Fibroblast of lung (primary cell): ENCODE results near the gene KCNT1. TPM values are rescaled to one million over a fixed set of nuclear protein-coding genes. Genes with fewer than 3 reads are reported as not detected.

Source experiments
- DNase-seq, 2 donors: peaks; one replicate each; pipeline versions ENCODE4 v3.0.0 to v3.0.0-alpha.2; 2010; ENCODE audit warnings: low read depth in 2 of 2
- H2AFZ ChIP-seq: 2 replicates; pipeline ENCODE4 v1.5.1; 2012; ENCODE audit warnings: low read length, control low read depth, inconsistent platforms
- H3K27ac ChIP-seq: 2 replicates; pipeline ENCODE4 v1.5.1; 2011; ENCODE audit warnings: low read length, control low read depth; ENCODE audit not compliant: insufficient read depth
- H3K27me3 ChIP-seq: 2 replicates; pipeline ENCODE4 v1.5.1; 2011; ENCODE audit warnings: mild to moderate bottlenecking, low read length; ENCODE audit not compliant: control insufficient read depth, insufficient read depth
- H3K36me3 ChIP-seq: 2 replicates; pipeline ENCODE4 v1.5.1; 2011; ENCODE audit warnings: low read length; ENCODE audit not compliant: control insufficient read depth, insufficient read depth
- H3K4me1 ChIP-seq: 2 replicates; pipeline ENCODE4 v1.5.1; 2011; ENCODE audit warnings: low read length; ENCODE audit not compliant: control insufficient read depth, insufficient read depth; ENCODE audit errors: extremely low read depth
- H3K4me2 ChIP-seq: 2 replicates; pipeline ENCODE4 v1.5.1; 2011; ENCODE audit warnings: low read length, control low read depth; ENCODE audit not compliant: insufficient read depth; ENCODE audit errors: extremely low read depth
- H3K4me3 ChIP-seq, 4 experiments: fragments of 200-600 bp in 1 of 4; sonication (generic) in 1 of 4; replicated peaks in 1 of 4; 2 replicates each; pipeline ENCODE4 v1.5.1; 2011 to 2016; ENCODE audit warnings: low read length in 4 of 4, low read depth in 3 of 4, mild to moderate bottlenecking in 3 of 4, control low read depth in 2 of 4, inconsistent platforms in 1 of 4, mixed read lengths in 1 of 4; ENCODE audit not compliant: insufficient read depth in 1 of 4; ENCODE audit errors: control extremely low read depth in 1 of 4
- H3K79me2 ChIP-seq: 2 replicates; pipeline ENCODE4 v1.5.1; 2012; ENCODE audit warnings: mild to moderate bottlenecking, low read length, inconsistent platforms; ENCODE audit not compliant: control insufficient read depth, insufficient read depth
- H3K9ac ChIP-seq: 2 replicates; pipeline ENCODE4 v1.5.1; 2011; ENCODE audit warnings: mild to moderate bottlenecking, low read length, control low read depth; ENCODE audit not compliant: insufficient read depth
- H3K9me3 ChIP-seq: 2 replicates; pipeline ENCODE4 v1.5.1; 2012; ENCODE audit warnings: low read depth, low read length; ENCODE audit not compliant: control insufficient read depth, insufficient read depth
- H4K20me1 ChIP-seq: 2 replicates; pipeline ENCODE4 v1.5.1; 2011; ENCODE audit warnings: low read length; ENCODE audit not compliant: control insufficient read depth, insufficient read depth; ENCODE audit errors: extremely low read depth
- CTCF ChIP-seq, 2 donors: IDR thresholded peaks in 1 of 2; conservative IDR thresholded peaks in 1 of 2; 1 replicate in 1 of 2; 2 replicates in 1 of 2; pipeline ENCODE4 v1.5.1; 2011 to 2012; ENCODE audit warnings: low read length in 2 of 2, control low read depth in 1 of 2, inconsistent platforms in 1 of 2, low read depth in 1 of 2, mild to moderate bottlenecking in 1 of 2
- EZH2 ChIP-seq: IDR thresholded peaks from 2 replicates; pipeline ENCODE4 v1.5.1; 2012; ENCODE audit warnings: low read length, control low read depth, mild to moderate bottlenecking; ENCODE audit errors: missing control alignments
- polyA plus RNA-seq, 2 donors: library from polyadenylated mRNA; depleted of rRNA in 1 of 2; stranded (reverse) in 1 of 2; unstranded in 1 of 2; fragments of >200 nt; gene quantifications; 2 replicates each; pipeline ENCODE4 v1.2.1, GENCODE V29; 2011 to 2012; ENCODE audit warnings: missing spikeins in 1 of 2
- total RNA-seq: library from RNA; depleted of rRNA; stranded (reverse); fragments of >200 nt; gene quantifications from 2 replicates; pipeline ENCODE4 v1.2.1, GENCODE V29; 2014

Gene KCNT1
- total and polyA plus RNA-seq, 2 donors (not counting 1 experiment from before 2014, with no cell fraction given), result not detected

- Histone ChIP-seq H3K9me3 (no peaks in the 10 kb centered on the region), H3K36me3 (no peaks in the 10 kb centered on the region), H3K4me3 (no peak overlapping the region), H3K4me2 (no peak overlapping the region), H4K20me1 (no peaks in the 10 kb centered on the region), H3K27ac (no peak overlapping the region), H2AFZ (no peak overlapping the region), H3K27me3 (no peaks in the 10 kb centered on the region), H3K4me1 (no peaks in the 10 kb centered on the region), H3K79me2 (no peaks in the 10 kb centered on the region), H3K9ac (no peak overlapping the region)
- TF ChIP-seq EZH2 (no peak), CTCF (conservative IDR thresholded peaks at IDR 0.05 in 1 of 2, IDR thresholded peaks at IDR 0.05 in 1 of 2; ENCODE audit: low read depth in 1 of 2, low read length in 2 of 2) (no peak)
- no peak for DNase-seq
Measured at GRCh38 chr9:135790850-135791249, 88.9 kb downstream of the KCNT1 start.

- no peak for DNase-seq
- Histone ChIP-seq H3K27ac (no peak overlapping the region), H3K9ac (no peak overlapping the region), H3K79me2 (no peaks in the 10 kb centered on the region), H3K4me3 (no peak overlapping the region), H2AFZ (no peak overlapping the region), H3K4me2 (no peak overlapping the region), H3K27me3 (no peaks in the 10 kb centered on the region), H3K4me1 (no peaks in the 10 kb centered on the region), H4K20me1 (no peaks in the 10 kb centered on the region), H3K36me3 (no peaks in the 10 kb centered on the region), H3K9me3 (no peaks in the 10 kb centered on the region)
- TF ChIP-seq CTCF (conservative IDR thresholded peaks at IDR 0.05 in 1 of 2, IDR thresholded peaks at IDR 0.05 in 1 of 2; ENCODE audit: low read depth in 1 of 2, low read length in 2 of 2) (no peak), EZH2 (no peak)
Measured at GRCh38 chr9:135791431-135792267, 89.7 kb downstream of the KCNT1 start.

- Histone ChIP-seq H3K79me2 (no peaks in the 10 kb centered on the region), H3K27ac (no peak overlapping the region), H3K4me1 (no peaks in the 10 kb centered on the region), H2AFZ (no peak overlapping the region), H3K4me2 (no peak overlapping the region), H4K20me1 (no peaks in the 10 kb centered on the region), H3K4me3 (no peak overlapping the region), H3K27me3 (no peaks in the 10 kb centered on the region), H3K36me3 (no peaks in the 10 kb centered on the region), H3K9me3 (no peaks in the 10 kb centered on the region), H3K9ac (no peak overlapping the region)
- TF ChIP-seq CTCF (conservative IDR thresholded peaks at IDR 0.05 in 1 of 2, IDR thresholded peaks at IDR 0.05 in 1 of 2; ENCODE audit: low read depth in 1 of 2, low read length in 2 of 2), result no peak
- no peak for DNase-seq
Measured at GRCh38 chr9:135792268-135793128, 90.5 kb downstream of the KCNT1 start.
